K562 (cell line): ENCODE measurements around the gene PPP2R2D. TPM values are rescaled to one million over a fixed set of nuclear protein-coding genes. Genes with fewer than 3 reads are reported as not detected.

Source experiments
- CBX8 ChIP-seq: fragments of 200-600 bp; sonication (generic); IDR thresholded peaks from 2 replicates; pipeline ENCODE4 v1.6.1; 2012; ENCODE audit warnings: borderline replicate concordance, mixed run types, low read depth, mild to moderate bottlenecking, moderate library complexity, mixed read lengths, low read length, control low read depth, inconsistent platforms; ENCODE audit not compliant: poor library complexity, severe bottlenecking; ENCODE audit errors: extremely low read depth
- EHMT2 ChIP-seq: fragments of 450-650 bp; IDR thresholded peaks from 2 replicates; pipeline ENCODE4 v1.6.1; 2018; ENCODE audit warnings: antibody characterized with exemption
- FOXP4 ChIP-seq: sonication (generic); formaldehyde crosslinking; IDR thresholded peaks from 2 replicates; pipeline ENCODE4 v1.8.0; 2022; ENCODE audit warnings: mild to moderate bottlenecking, missing genetic modification reagents, borderline replicate concordance
- GTF2F1 ChIP-seq: IDR thresholded peaks from 2 replicates; pipeline ENCODE4 v1.6.1; 2011; ENCODE audit warnings: low read depth, low read length, improper control_type of control experiment
- KAT7 ChIP-seq: sonication (generic); formaldehyde crosslinking; IDR thresholded peaks from 2 replicates; pipeline ENCODE4 v1.8.0; 2022; ENCODE audit warnings: missing genetic modification reagents, mild to moderate bottlenecking, borderline replicate concordance
- MXI1 ChIP-seq: IDR thresholded peaks from 2 replicates; pipeline ENCODE4 v1.6.1; 2011; ENCODE audit warnings: low read depth, mild to moderate bottlenecking, improper control_type of control experiment, low read length
- NELFE ChIP-seq: IDR thresholded peaks from 2 replicates; pipeline ENCODE4 v1.6.1; 2011; ENCODE audit warnings: mild to moderate bottlenecking; ENCODE audit not compliant: insufficient read depth, insufficient read length
- RB1 ChIP-seq: fragments of 450-650 bp; IDR thresholded peaks from 2 replicates; pipeline ENCODE4 v1.6.1; 2017; ENCODE audit warnings: low read depth, mild to moderate bottlenecking
- RREB1 ChIP-seq: fragments of 250-450 bp; sonication (Bioruptor Pico); IDR thresholded peaks from 2 replicates; pipeline ENCODE4 v1.4.0; 2020
- SP1 ChIP-seq: sonication (generic); formaldehyde crosslinking; IDR thresholded peaks from 2 replicates; pipeline ENCODE4 v1.8.1; 2022; ENCODE audit warnings: mild to moderate bottlenecking, missing genetic modification reagents
- SPI1 ChIP-seq: IDR thresholded peaks from 2 replicates; pipeline ENCODE4 v1.6.1; 2011; ENCODE audit warnings: low read depth, low read length, control low read depth, borderline replicate concordance
- SRF ChIP-seq, 2 experiments: fragments of 250-450, 450-650 bp in 1 of 2; sonication (Bioruptor Pico) in 1 of 2; sonication (generic) in 1 of 2; formaldehyde crosslinking; IDR thresholded peaks; 2 replicates each; pipeline versions ENCODE4 v1.5.0 to v1.5.1; 2020 to 2022; ENCODE audit warnings: mild to moderate bottlenecking in 1 of 2, missing genetic modification reagents in 1 of 2
- STAT5B ChIP-seq: fragments of 250-450 bp; sonication (Bioruptor Pico); IDR thresholded peaks from 2 replicates; pipeline ENCODE4 v1.8.0; 2021; ENCODE audit warnings: mild to moderate bottlenecking, inconsistent platforms
- TAF15 ChIP-seq: fragments of 200-400 bp; formaldehyde crosslinking; IDR thresholded peaks from 2 replicates; pipeline ENCODE4 v1.6.1; 2017; ENCODE audit warnings: mild to moderate bottlenecking, low read depth, low read length, moderate library complexity
- TRIM25 ChIP-seq: fragments of 450-650 bp; IDR thresholded peaks from 2 replicates; pipeline ENCODE4 v1.7.0; 2016; ENCODE audit warnings: borderline replicate concordance
- ZFP1 ChIP-seq: fragments of 450-650 bp; formaldehyde crosslinking; IDR thresholded peaks from 2 replicates; pipeline ENCODE4 v1.4.0; 2020; ENCODE audit warnings: mild to moderate bottlenecking, mixed read lengths
- ZNF436 ChIP-seq: fragments of 250-450, 450-650 bp; sonication (Bioruptor Pico); formaldehyde crosslinking; IDR thresholded peaks from 2 replicates; pipeline ENCODE4 v1.7.0; 2020; ENCODE audit warnings: mild to moderate bottlenecking
- polyA plus RNA-seq, 8 experiments: library from polyadenylated mRNA; depleted of rRNA in 4 of 8; stranded (reverse) in 5 of 8; unstranded in 3 of 8; fragments of >200 nt; fragmentation: Nextera tagmentation in 2 of 8; fragmentation: Illumina TruSeq in 1 of 8; extraction: Ambion mirVana in 2 of 8; extraction: Trizol in 1 of 8; gene quantifications; 2 replicates each; pipeline versions ENCODE4 v1.2.1 to v1.2.3, GENCODE V29; 2011 to 2014; ENCODE audit warnings: inconsistent platforms in 1 of 8, missing spikeins in 1 of 8
- total RNA-seq, 7 experiments: library from RNA; depleted of rRNA in 6 of 7; stranded (reverse); fragments of >200 nt in 6 of 7; fragmentation: Illumina TruSeq in 2 of 7; extraction: Trizol in 2 of 7; gene quantifications; 2 replicates each; pipeline versions ENCODE4 v1.2.1 to v1.2.3, GENCODE V29; 2011 to 2021; ENCODE audit warnings: low replicate concordance in 1 of 7

The PPP2R2D gene
- total and polyA plus RNA-seq, 9 of the 15 experiments (the other 6 are each of a cell fraction or from before 2014, with no cell fraction given), result 1.9 to 37.0 (median 26.8) TPM

GRCh38 chr10:131881104-131881880 is 19.5 kb upstream of the PPP2R2D start (continued):
- TF ChIP-seq MXI1 (no peak), RB1 (no peak), KAT7 (no peak), ZNF436 (CRISPR knock-in tag) (no peak), RREB1 (CRISPR knock-in tag) (no peak), TRIM25 (no peak), CBX8 (no peak), SPI1 (peak; percentile 12; the same call in 1 of the 2 replicates), ZFP1 (CRISPR knock-in tag) (no peak), TAF15 (no peak), STAT5B (CRISPR knock-in tag) (no peak), NELFE (no peak), GTF2F1 (no peak), SRF (CRISPR knock-in tag; IDR thresholded peaks at IDR 0.05) (peak in 1 of 2 experiments; percentile 69; a peak in 1 of 4 replicates), FOXP4 (CRISPR knock-in tag) (no peak), EHMT2 (no peak), SP1 (no peak)
